Left lobe of liver (tissue), 2 donors: Measurements from ENCODE around the gene BMPER. TPM values are rescaled to one million over a fixed set of nuclear protein-coding genes. Genes with fewer than 3 reads are reported as not detected.
A peak's percentile ranks its signal among the peaks of the same experiment; 100 is the strongest.

Experiments used
- ATAC-seq: fragments of 200-7000 bp; cut with Tn5 transposase; one replicate; pipeline ENCODE4 v1.9.1; 2020; ENCODE audit warnings: mild to moderate bottlenecking, moderate library complexity
- DNase-seq: peaks from one replicate; pipeline ENCODE4 v3.0.0-alpha.2; 2020; ENCODE audit warnings: low spot score
- total RNA-seq: library from RNA; stranded (reverse); gene quantifications from one replicate; pipeline ENCODE4 v1.2.1, GENCODE V29; 2021
- donor health status: DM: no; HTN: no; CAD: no; lungs with moderate emphysema.
- donor health status: DM: no; HTN: yes; CAD: no.

Gene BMPER
- total RNA-seq, 1 donor from 2014 or later, result 6.9 TPM

DNA sequence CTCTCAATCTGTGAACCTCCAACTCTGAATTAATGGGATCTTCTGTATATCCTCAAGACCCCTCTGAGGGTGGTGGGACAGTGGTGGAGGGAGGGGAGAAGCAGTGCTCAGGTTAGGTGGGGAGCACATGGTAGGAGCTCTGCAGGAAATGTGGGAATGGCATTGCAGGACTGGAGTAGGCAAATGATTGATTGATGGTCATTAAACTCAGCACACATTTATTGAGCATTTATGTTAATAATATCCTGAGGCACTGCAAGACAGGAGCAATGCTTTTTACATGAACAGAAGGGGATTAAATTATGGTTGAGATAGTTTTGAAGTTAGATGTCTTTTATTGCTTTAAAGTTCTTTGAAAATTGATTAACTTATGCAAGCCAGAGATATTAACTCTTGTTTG, 14.1 kb downstream of the BMPER start:
- DNase-seq, result no peak
- no peak for ATAC-seq

DNA sequence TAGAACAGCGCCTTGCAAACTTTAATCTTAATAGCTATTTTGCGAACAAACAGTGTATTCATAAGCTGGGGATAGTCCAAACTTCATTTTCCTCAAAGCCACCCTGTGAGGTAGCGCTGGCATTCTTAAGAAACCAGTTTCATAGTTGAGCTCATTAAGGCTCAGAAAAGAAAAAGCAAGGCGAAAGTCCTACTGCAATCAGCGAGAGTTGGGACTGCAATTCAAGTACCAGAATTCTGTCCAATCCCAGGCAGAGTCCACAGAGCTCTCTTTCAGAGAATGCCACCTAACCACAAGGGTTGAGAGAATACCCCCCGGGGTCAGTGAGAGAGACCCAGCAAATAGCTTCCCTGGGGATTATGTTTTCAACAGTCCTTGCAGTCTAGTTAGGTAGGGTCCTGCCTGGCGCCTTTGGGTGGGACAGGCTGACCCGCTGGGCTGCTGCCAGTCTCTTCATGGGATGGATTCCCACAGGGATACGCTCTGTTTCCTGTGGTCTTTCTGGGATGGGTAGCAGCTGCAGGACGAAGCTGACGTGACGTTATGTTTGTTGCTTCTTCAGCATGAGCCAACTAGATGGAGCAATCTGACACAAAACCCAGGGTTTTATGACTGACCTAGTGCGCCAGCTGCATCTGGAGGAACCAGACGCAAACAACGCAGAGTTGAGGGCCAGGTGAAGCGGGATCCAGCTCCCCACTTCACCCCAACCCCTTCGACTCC, 16.0 kb downstream of the BMPER start:
- ATAC-seq (no peak), DNase-seq (no peak)

DNA sequence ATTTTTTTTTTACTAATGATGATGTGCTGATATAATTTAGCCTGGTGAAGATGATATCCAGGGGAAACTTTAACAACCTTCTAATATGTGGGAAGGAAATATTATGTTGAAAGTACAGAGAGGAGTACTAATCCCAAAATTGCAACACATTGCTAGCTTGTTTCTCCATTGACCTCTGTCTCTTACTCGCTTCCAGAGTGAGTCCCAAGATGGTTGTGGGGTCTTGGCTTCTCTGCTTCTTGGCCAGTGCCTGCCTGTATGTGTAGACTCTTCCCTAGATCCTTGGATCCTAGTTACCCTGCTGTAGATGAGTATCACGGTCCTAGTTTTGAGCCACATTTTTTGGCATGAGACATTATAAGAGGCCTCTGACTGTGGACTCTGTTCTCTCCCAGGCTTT, 17.5 kb downstream of the BMPER start:
- DNase-seq (no peak), ATAC-seq (no peak)

DNA sequence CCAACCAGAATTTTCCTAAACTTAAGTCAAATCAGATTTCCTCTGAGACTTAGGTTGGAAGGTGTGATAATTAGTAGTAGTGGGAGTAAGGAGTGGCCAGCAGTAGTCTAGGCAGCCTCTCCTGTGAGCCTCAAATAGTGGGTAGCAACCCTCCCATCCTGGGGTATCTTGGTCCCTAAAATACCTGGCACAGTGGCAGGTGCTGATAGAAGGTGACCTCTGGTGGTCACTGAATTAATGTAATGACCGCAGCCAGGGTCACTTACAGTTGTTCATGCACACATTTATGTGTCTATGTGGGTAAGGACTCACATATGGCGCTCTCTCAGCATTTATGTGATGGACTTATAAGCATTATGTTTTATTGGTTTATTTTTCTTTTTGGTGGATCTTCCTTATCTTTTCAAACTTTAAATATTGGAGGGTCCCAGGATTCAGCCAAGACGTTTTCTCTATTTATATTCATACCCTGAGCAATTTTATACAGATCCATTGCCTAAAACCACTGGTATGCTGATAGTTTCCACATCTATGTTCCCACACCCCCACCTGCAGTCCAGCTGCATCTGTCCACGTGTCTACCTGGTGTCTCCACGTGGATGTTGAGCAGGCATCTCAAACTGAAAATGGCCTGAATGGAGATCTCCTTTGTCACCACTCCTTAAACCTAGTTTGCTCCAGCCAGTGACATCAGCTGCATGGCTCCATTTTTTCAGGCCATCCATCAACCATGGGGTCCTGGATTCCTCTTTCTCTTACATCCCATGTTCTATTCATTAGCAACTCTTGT, 18.3 kb downstream of the BMPER start:
- ATAC-seq (no peak), DNase-seq (no peak)

DNA sequence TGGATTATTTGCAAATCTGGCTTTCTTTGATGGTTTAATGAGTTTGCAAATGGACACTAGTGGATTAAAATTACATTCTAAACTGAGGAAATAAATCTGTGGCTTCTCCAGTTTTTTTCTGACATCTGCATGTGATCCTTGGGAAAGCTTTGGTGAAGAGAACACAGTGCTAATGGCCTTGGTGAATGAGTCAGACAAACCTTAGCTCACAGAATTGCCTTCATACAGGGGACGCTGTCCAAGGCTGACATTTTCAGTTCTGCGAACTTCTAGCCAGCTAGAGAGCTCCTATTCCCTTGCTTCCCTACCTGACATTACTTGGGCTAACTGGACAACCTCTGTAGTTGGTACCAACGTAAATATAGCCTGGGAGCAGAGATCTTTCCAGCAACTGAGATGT, 21.2 kb downstream of the BMPER start:
- DNase-seq, result no peak
- ATAC-seq, result no peak

DNA sequence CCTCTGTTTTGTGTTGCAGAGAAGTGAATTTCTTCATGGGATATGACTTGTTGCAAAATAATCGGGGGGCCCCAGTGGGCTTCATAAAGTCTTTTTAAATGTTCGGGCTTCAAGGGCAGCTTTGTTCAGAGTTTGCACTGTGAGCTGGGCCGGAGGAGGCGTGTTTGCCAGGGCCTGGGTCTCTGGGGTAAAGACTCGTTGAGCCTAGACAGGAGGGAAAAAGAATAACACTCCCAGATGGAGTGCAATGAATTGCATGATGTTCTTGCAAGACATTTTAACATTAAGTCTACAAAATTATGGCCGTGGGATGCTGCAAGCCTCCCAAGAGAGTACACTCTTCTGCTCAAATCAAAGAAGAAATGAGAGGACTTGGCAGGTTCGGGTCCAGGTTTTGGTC, 23.6 kb downstream of the BMPER start:
- DNase-seq, result no peak

DNA sequence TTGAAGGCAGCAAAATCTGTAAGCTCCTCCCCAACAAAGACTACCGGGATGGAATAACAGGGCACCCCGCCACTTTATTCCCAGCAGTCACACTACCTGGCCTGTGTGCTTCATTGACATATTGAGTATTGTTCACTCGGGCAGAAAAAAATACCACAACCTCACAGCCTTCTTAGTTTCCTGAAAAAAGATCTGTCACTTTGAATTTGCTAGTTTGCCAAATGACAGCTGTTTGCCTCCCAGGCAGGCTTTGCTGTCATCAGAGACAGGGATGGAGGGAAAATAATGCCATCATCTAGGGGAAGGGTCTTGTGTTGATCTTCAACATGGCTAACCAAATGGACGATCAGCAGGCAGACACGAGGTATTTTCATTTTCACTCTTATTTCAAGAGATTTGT, 26.9 kb downstream of the BMPER start:
- ATAC-seq, result no peak
- no peak for DNase-seq

More for the DNA sequence above, 23.6 kb downstream of the BMPER start:
- ATAC-seq, result no peak

DNA sequence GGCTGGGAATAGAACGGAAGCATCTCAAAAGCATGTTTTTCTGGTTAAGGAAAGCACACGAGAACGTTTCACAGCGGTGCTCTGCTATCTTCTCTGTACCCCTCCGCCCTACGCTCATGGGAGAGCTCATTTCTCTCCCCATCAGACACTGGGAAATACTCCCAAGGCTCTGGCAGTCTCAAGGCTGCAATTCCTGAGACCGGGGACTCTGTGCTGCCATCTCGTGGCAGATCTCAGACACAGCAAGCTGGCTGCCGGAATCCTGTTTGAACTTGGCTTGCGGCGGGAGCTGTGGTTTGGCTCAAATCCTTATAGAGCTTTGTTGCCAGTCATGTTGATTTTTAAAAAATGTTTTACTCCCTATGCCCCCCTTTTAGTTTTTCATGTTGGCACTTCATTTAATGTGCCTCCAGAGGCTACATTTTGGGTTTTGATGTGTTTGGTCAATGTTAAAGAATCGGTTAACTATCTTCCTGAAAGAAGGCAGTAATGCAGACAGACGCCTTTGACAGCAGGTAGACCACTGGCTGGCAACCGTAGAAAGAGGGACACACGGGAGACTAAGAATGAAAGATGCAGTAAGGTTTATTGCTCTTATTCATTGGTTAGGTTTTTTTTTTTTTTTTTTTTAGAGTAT, 27.6 kb downstream of the BMPER start:
- peak; percentile 99 for ATAC-seq
- DNase-seq, result peak; percentile 79

DNA sequence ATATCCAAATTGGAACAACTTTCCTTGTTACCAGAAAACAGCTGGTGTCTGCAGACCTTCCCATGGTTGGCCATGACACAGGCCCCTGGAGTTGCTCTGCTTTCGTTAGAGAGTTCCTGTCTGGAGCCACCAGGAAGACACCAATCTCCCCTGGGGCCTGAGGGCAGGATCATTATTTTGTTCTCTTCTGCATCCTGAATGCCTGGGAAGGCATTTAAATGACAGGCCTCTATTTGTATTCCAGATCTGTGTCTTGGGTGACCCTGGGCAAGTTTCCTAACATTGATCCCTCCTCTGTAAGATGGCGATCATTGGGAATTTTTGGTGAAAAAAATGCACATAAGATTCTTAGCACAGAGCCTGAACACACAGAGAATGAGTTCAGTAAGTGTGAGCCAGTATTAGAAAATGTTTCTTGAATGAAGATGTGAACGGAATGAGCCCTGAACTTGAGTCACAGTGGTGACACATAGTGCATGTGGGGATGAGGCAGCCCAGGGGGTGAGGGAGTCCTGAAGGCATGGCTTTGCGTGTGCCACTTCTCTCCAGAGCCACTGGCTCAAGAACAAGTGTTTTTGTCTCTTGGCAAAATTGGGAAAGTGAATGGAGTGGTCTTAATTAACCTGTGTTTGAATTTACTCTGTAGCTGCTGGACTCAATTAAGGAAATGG, 28.4 kb downstream of the BMPER start:
- DNase-seq (no peak), ATAC-seq (no peak)

DNA sequence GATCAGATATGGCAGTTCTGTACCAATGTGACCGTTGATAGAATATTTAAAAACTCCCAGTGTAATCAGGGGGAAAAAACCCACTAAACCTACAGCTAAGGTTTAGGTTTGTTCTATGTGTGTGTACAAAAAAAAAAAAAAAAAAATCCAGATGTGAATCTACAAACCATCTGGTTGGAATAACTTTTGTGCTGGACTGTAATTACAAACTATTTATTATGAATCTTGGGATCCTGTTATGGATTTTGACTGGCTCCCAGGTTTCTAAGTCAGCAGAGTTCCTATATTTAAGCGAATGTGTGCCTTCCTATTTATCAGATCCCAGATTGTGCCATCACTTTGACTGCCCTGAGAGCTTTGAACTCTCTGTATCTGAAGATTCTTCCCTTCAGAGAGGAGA, 29.1 kb downstream of the BMPER start:
- ATAC-seq, result no peak
- DNase-seq, result no peak

DNA sequence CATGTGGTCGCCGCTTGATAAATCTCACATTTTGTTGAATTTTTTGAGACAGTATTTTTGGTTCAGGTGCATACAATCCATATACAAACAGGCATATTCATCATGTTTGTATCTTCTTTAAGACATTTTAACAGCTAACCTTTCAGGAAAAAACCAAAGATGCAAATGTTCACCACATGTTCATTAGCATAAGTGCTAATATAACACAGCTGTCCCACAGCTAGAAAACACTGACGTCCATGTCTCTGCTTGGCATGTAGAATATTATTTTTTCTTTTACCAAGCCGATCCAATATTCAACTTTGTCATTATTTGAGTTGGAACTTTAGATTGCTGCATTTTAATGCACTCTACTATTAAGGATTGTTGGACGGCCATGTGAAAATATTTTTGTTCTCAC, 31.2 kb downstream of the BMPER start:
- ATAC-seq (no peak), DNase-seq (no peak)

DNA sequence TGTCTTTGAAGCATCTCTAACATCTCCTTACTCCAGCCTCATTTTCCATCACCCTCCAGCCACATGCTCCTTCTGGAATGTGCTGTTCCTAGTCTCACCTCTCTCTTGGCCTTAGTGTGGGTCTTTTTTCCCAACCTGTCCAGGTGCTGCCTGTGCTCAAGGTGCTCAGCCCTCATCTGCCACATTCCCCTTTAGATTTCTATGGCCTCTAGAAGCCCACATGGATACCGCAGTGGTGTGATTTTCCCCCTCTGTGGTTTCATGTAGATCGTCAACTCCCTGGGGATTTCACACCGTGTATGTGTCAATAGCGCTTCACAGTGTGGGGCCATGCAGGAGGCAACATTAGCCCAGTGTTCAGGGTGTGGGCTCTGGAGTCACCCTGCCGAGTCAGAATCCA, 32.5 kb downstream of the BMPER start:
- no peak for DNase-seq
- ATAC-seq, result no peak

DNA sequence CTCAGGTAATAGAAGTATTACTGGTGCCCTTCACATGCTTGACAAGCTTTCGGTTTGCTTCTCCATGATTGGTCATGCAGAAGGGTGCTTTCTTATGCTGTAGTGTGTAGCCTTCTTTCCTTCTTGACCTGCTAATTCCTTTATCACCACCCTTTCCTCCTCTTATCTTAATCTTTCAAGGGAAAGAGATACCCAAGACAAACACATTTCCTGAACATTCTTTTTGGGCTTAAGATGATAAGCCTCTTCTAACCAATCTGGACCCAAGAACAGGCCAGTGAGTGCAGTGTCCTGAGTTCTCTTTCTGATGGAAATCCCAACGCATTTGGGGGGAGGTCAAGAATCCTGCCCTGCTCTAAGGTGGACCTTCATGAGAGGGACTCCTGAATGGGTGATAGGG, 33.8 kb downstream of the BMPER start:
- DNase-seq (no peak), ATAC-seq (no peak)

DNA sequence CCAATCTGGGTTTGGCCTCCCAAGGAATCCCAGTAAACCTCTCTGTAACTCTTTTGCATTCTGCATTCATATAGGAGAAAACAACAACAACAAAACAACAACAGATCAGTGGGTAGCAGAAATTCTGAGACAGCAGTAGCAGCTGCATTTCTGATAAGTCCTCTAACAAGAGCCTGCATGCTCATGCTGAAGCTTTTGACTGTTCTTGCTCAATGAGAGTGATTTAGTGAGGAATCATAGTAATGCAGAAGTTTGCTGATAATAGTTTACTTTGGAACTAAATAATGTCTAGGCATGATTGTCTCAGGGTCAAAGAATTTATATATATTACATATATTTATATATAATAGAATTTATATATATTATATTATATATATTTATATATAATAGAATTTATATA, 35.2 kb downstream of the BMPER start:
- no peak for ATAC-seq
- DNase-seq, result no peak

DNA sequence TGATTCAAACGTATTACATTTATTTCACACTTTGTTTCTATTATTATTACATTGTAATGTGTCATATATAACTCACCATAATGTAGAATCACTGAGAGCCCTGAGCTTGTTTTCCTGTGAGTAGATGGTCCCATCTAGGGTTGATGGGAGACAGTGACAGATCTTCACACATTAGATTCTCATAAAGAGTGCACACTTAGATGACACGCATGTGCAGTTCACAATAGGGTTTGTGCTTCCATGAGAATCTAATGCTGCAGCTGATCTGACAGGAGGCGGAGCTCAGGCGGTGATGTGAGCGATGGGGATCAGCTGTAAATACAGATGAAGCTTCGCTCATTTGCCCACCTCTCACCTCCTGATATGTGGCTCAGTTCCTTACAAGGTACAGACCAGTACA, 36.1 kb downstream of the BMPER start:
- no peak for ATAC-seq
- DNase-seq, result no peak

DNA sequence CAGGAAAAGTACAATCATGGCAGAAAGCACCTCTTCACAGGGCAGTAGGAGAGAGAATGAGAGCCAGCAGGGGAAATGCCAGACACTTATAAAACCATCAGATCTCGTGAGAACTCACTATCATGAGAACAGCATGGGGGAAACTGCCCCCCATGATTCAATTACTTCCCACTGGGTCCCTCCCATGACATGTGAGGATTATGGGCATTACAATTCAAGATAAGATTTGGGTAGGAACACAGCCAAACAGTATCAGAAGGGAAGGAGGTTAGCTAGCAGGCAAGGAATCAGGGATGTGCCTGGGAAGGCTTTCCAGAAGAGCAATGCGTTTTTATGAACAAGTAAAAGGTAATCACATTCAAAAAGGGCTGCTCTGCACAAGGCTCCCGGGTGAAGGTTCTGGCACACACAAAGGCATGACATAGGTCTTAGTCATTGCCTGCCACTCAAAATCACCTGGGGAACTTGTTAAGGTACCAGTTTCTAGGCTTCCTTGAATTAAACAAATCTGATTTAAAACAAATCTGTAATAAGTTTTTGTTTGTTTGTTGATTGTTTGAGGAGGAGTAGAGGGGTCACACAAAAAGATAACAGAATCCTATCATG, 40.9 kb downstream of the BMPER start:
- ATAC-seq (no peak), DNase-seq (no peak)

DNA sequence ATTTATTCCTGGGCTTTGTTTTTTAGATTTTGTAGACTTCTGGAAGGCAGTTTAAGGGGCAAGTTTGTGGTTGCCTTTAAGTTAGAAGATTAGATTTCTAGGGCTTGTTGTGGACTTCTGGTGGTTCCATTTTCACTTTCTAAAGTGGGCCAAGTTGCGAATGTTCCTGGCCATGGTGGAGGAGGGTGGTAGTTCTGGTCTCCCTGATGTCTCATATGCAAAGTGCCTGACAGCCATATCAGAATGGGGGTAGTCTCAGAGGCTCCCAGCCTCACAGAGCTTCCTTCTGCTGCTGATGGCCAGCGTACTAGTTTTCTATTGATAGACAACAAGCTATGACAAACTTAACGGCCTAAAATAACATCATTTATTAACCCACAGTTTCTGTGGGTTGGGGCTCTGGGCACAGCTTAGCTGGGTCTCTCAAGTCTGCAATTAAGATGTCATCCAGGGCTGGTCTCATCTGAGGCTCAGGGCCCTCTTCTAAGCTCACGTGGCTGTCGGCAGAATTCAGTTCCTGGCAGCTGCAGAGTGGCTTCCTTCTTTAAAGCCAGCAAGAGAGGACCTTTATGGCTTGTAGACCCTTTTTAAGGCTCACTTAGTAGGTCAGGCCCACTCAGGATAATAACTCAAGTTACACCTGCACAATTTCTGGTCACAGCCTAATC, 44.8 kb downstream of the BMPER start:
- DNase-seq (no peak), ATAC-seq (no peak)

DNA sequence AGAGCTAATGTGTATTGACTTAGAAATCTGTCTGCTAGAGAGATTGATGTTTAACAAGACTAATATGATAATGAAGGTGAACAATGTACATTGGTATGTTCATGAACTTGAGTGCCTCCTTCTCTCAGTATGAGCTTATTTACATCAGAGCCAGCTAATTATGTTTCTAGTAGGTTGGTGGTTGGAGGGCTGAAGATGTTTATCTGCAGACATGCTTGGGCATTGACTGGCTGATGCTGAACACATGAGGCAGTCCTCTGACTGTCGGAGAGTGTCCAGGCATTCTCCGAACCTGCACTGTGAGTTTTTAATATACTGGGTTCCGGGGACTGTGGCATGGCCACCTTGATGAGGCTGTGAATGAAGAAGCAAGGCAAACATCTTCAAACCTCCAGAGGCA, 47.5 kb downstream of the BMPER start:
- ATAC-seq (no peak), DNase-seq (no peak)

DNA sequence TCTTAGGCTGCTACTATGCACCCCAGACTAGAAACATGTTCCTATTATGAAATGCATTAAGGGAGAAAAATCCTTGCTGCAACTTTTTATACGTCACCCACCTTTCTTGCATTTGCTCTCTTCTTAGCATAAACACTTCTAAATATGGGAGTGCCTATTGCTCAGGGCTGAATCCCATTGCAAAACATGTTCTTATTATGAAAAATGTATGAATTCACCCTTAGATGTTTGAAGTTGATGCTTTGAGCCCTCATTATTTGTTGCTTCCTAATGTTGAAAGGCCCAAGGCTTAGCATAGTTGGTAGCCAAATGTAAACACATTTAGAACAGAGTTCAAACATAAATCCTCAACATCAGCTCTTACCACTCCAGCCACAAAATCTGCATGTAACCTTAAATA, 52.8 kb downstream of the BMPER start:
- DNase-seq (no peak), ATAC-seq (no peak)

DNA sequence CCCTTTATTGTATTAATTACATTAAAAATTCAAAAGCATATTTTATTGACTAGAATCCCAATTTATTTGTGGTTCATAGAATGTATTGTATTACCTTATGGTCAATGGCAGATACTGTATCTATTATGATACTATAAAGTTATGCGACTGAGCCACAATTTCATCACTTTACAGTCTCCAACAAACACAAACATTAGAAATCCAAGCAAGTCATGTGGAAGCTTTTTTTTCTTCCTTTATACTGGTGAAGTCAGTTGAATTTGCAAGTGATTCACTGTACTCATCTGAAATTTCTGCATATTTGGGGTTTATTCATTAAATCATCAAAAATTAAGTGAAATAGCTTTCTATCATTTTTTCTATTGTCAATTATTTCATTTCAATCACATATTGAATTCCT, 54.3 kb downstream of the BMPER start:
- no peak for DNase-seq
- no peak for ATAC-seq

DNA sequence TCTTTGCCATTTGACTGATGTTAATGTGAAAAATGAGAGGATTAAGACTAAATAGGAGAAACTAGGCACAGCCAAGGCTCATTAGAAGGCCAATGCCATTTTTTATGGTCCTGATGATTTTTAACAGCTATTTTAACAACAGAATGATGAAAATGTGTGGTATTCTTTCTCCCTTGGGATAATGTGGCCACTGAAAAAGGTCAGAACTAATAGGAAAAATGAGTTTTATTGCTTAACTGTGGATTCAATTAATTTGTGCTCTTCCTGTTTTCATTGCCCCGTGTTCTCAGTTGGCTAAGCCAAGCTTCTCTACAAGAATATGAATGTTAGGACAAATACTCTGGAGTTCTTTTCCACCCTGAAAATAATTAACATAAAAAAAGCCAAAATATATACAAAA, 56.6 kb downstream of the BMPER start:
- no peak for ATAC-seq
- no peak for DNase-seq
